Stomach (tissue), 4 donors: ENCODE results near the gene DIS3L2.

Experiments used
- CTCF ChIP-seq, 7 experiments: fragments of 450-650 bp in 4 of 7; fragments of 200-600 bp in 3 of 7; sonication (generic) in 3 of 7; IDR thresholded peaks; one replicate each; pipeline ENCODE4 v1.5.1; 2016 to 2019; ENCODE audit warnings: antibody characterized with exemption in 7 of 7, control low read depth in 2 of 7, mild to moderate bottlenecking in 1 of 7
- POLR2A ChIP-seq, 4 donors: fragments of 450-650 bp; IDR thresholded peaks; one replicate each; pipeline ENCODE4 v1.6.1; 2016; ENCODE audit warnings: antibody characterized with exemption in 4 of 4, control low read depth in 2 of 4, mild to moderate bottlenecking in 1 of 4, moderate library complexity in 1 of 4

DNA sequence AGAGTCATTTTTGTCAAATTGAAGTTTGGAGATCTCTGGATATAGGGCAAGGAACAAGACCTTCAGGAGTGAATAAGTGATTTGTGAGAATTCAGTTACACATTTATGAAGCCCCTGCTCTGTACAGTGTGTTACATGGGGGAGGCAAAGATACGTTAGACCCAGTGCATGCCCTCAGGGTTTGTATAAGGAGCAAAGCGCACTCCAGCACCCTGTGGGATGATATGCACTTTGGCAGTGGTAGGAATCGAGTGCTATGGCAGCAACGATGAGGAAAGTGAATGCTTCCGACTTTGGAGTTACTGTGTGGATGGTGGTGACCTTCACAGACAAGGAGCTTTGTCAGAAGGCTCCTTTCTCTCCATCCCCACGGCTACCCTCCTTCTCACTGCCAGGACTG, 342.7 kb downstream of the DIS3L2 start:
- TF ChIP-seq CTCF (IDR thresholded peaks at IDR 0.05): no peak
- TF ChIP-seq POLR2A (IDR thresholded peaks at IDR 0.05): no peak
